Measurements from ENCODE around the gene SULF2.
A peak's percentile ranks its signal among the peaks of the same experiment; 100 is the strongest.

The SULF2 gene

DNA sequence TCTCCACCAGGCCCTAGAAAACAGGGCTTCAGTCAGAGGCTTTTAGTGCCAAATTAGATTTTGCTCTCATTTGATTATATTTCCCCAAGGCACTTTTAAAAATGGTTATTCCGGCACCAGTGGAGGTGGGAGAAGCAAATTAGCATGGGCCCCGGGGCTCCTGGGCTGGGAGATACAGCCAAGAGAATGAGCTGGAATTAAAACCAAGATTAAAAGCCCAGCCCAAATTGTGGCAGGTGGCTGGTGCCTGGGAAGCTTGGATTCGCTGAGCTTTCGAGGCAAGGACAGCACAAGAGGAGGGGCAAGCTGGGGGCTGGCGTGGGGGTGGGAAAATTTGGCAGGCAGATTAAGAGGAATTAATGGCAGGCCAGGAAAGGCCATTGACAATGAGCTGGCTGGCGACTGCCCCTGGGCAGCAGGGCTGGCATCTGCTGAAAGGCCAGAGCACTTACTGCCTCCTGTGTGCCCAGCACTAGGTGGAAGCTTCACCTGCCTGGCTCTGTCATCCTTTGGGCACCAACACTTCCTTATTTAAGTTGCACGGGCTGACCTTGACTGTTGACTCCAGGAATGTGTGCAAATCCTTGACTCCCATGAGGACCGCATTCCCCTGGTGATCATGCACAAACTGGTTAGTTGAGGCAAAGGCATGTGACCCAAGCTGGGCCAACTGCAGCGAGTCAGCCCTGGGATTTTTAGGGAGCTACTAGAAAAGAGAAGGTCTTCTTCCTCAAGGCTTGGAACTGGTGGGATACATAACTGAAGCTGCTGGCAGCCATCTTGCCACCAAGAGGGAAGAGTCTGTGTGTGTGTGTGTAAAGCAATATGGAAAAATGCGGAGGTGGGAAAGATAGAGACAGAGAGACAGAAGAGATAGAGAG, 76.1 kb downstream of the SULF2 start:
- no peak for DNase-seq

DNA sequence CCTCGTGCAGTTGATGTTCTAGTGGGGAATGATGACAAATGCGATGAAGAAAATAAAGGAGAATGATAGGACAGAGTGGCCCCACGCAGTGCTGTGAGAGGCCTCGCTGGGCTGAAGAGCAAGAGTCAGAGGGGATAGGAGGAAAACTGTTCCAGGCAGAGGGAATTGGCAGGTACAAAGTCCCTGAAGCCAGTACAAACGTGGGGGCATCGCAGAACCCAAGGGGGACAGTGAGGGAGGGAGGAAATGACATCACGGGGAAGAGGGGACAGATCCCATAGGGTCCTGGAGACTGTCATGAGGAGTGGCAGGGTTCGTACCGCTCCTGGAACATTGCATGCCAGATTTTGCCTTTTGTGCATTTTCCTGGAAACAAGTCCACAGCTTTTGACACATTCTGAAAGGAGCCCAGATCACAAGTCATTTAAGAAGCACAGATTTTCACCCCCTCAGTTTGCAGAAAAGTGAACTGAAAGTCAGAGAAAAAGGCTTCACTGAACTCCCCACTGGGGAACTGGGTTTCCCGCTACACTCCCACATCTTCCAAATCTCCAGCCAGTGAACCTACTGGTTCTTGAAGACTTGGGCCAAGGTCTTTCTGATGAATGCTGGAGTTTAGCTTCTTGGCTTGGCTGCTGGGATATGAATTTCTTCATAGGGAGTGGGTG, 77.0 kb downstream of the SULF2 start:
- peak; percentile 63 to 80 (median 75) for DNase-seq

DNA sequence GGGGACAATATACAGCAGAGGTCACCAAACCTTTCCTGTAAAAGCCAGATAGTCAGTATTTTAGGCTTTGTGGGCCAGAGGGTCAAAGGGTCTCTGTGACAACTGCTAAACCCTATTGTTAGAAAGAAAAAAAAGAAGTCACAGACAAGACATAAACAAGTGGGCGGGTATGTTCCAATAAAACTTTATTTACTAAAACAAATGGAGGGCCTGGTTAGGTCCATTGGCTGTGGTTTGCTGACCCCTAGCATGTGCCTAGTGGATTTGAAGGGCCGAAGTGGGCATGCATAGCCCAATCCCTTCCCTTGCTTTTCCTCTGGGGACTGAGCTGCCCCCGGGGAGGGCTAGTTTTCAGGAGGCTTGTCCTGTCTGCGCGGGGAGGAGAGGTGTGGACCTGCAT, 78.9 kb downstream of the SULF2 start:
- DNase-seq = no peak

DNA sequence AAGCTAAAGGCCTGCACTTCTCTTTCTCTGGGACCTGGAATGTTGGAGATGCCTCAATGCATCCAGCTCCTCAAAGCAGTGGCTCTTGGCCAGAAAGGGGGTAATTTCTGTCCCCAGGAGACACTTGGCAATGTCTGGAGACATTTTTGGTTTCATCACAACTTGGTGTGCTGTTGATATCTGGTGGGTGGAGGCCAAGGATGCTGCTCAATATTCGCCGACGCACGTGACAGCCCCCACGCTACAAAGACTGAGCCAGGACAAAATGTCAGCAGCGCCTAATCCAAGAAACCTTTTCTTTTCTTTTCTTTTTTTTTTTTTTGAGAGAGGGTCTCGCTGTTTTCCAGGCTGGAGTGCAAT, 79.8 kb downstream of the SULF2 start:
- DNase-seq = no peak

DNA sequence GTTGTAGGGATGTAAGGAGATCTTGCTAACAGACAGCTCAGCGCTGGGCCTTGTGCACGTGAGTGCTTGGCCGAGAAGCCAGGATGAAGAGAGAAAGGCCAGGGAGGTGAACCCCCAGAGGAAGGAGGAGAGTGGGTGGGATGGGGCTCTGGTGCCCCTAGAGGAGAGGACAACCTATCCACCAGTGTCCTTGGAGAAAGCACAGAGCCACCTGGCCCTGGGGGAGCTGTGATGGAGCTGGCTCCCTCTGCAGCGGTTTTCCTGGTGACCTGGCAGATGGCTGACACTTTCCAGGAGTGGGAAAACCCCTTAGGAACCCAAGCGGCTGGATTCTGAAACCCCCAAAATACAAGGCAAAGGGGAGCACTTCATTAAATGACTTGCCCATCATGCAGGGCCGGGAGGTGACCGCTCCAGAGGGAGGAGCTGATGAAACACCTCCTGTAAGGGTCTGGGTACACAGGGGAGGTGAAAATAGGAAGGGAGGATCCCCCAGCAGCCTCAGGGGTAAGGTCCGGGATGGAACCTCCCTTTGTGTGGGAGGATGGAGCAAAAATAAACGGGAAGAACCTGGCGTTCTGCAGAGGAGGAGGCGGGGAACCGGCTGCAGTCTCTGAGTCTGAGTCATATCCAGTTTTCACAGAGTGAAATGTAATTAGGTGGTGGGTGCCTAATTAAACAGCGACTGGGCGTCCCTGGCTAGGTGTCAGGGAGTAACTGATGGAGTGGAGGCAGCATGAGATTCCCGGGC, 80.4 kb downstream of the SULF2 start:
- DNase-seq = peak in 1 of 4 experiments; percentile 20

DNA sequence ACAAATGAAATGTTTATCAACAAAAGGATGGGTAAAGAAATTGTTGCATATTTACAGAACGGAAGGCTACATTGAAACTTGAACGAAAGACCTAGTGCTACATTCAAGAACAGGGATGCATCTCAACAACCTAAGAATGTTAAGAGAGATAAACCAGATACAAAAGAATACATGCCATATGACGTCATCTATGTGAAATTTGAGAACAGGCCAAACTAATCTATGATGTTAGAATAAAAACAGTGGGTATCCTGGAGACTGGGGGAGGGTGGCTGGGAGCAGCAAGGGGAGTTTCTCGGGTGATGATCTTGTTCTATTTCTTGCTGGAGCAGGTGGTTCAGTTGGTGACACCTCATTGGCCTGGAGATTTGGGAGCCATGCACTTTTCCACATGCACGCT, 81.5 kb downstream of the SULF2 start:
- DNase-seq = no peak

DNA sequence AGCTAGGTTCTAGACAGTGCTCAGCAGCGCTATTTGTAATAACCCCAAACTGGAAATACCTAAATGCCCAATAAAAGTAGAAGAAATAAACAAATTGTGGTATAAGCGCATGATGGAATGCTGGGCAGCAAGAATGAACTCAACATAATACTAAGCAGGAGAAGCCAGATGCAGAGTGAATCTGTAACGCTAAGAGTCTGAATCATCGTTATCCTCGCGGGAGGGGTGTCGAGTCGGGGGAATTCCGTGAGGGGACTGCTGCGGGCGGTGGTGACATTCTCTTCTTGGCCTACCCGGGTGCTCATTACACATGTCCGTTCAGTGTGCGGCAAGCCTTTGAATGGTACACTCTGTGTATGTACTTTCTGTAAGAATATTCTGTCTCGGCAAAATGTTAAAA, 83.7 kb downstream of the SULF2 start:
- no peak for DNase-seq

DNA sequence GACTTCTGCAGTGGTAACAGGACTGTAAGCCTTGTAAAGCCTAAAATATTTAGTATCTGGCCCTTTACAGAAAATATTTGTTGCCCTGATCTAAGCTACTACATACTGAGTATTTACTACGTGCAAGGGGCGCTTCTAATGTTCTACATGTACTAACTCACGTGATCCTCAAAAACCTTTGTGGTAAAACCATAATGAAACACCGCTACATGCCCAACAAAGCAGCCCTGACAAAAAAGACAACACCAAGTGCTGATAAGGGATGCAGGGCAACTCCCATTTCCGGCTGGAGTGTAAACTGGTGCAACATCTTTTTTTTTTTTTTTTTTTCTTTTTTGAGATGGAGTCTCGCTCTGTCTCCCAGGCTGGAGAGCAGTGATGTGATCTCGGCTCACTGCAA, 85.0 kb downstream of the SULF2 start:
- no peak for DNase-seq

DNA sequence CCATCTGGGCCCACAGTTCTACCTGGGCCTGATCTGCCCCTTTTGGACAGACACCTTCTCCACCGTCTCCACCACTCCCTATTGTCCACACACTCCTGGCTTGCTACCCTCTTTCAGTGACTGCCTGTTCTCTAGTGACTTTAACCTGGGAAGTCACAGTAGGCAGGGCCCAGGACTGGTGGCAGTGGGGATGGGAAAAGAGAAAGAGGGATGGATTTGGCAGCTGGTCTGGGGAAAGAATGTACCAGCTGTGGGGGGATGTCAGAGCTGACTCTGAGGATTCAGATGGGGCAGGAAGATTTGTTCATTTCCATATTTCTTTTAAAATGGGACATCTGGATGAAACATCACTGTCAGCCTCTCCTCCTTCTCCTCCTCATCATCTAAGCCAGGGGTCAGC, 85.5 kb downstream of the SULF2 start:
- no peak for DNase-seq

DNA sequence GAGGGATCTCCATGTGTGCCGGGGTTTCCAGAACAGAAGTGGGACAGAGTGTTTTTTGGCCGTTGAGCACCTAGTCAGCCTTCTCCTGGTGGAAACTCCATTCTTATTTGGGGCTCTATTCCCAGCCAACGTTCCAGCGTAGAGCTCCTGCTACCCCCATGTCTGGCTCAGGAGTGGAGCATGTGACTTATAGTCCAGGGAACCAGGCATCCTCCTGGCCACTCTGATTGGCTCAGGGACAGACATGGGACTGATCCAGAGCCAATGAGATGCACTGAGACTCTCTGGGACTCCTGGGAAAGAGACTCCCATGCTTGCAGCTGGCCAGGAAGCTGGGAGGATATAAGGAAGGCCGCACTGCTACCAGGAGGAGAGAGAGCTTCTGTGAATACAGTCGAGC, 87.1 kb downstream of the SULF2 start:
- no peak for DNase-seq

DNA sequence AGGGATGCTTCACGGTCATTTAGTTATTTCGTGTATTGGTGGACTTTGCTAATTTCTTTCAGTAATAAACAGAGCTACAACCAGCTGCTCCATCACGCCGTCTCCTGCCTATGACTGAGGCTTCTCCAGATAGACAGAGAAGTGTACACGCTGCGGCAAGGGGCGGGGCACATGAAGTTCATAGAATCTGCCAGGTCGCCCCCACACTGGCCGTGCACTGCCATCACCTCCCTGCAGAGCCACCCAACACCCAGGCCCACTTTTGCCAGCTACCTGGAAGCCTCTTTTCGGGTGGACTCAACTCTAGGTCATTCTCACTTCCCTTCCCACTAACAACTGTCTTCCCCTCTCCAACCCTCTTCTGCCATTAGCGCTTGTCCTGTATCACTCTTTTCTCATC, 88.4 kb downstream of the SULF2 start:
- DNase-seq = no peak

DNA sequence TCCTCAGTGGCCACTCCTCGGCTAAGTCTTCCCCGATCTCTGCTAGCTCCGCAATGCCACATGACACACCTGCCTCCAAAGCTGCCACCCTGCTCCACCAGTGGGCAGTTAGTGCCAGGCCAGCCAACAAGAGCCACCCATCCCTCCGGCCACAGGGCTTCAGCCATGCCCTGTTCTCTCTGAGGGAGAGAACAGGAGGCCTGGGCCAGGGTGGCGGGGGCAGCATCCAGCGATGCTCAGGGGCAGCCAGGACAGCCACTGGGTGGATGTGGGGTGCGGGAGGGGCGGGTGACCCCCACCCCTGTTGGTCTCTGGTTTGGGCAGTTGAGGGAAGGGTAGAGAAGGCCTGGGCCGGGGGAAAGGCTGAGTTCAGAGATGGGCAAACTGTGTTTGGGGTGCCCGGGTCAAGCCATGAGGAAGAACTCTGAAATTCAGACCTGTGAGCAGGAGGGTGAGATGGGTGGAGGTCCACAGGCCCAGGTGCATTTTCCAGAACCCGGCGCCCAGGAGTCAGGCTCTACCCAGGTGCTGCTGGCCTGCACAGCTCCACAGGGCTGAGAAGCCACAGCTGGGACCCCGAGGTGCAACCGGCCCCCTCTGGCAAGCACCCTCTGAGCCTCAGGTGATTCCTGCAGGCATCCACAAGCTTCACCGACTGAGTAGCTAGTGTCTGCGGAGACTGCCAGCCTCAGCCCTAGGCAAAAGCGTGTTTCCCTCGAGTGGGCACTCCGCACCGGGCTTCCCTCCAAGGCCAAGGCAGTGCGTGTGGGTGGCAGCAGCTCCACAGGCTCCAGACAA, 91.1 kb downstream of the SULF2 start:
- DNase-seq = no peak

DNA sequence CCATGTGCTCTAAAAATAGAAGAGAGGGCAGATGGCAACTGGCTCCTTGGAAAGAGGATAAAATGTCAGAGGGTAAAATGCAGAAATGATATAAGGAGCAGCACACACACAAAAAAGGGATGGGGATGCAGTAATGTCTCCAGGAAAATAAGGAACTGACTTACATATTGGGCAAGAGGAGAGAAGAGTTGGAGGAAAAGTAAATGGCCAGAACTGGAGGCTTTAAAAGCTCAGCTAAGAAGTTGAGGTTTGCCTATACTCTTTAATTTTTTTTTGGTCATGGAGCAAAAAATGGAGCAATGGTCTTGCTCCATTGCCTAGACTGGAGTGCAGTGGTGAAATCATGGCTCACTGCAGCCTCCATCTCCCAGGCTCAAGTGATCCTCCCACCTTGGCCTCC, 93.7 kb downstream of the SULF2 start:
- DNase-seq = peak; percentile 25 to 59 (median 44)

DNA sequence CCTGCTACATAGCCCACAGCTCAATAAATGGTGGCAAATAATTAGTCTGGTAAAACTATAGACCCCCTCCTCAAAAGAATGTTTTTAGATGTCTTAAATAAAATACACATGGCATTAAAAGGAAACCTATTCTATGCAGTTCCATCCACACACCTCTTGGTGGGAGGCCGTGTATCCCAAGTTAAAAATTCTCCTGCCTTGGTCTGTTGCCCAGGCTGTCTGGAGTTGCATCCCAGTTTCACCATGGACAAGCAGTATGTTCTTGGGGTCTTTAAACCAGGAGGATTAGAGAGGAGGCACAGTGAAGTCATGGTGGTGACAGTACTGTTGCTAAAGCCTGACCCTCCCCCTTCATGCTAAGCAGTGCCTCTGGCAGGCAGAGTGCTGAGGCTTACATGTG, 95.5 kb downstream of the SULF2 start:
- no peak for DNase-seq

DNA sequence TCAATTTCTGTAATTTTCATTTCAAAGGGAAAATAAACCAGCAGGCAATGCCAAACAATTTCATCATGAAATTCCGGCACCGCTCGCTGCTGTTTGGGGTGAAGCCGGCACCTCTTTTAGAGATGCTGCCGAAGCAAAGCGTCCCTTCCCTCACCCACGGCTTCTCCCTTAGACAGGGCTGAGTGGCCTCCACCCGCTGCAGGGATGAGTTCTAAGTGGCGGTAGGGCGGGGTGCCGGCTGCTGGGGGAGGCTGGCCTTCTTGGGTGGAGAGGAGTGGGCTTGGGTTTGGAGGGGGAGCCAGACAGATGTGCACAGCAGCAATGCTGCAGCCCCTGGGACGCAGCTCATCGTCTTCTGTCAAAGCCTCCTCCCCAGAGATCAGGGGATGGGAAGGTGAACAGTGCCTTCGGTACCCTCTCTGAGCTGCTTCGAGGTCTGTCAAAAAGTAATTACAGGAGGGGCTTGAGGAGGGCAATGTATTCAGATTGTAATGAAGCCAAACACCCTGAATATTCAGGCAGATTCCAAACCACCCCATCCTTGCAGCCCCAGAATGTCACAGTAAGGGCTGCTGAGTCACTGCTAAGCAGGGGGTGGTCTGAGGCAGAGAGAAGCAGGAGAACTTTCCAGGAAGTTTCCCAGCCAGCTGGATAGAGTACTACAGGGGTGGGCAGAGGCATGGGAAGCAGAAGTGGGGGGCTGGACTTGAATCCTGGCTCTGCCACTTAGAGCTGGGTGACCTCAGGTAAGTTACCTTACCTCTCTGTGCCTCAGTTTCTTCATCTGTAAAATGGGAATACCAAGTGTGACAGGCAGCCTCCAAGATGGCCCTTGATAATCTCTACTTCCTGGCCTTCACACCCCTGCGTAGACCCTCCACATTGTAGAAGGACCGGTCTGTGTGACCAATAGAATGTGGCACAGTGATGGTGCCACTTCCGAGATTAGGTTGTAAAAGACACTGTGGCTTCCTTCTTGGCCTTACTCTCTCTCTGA, 96.6 kb downstream of the SULF2 start:
- no peak for DNase-seq

DNA sequence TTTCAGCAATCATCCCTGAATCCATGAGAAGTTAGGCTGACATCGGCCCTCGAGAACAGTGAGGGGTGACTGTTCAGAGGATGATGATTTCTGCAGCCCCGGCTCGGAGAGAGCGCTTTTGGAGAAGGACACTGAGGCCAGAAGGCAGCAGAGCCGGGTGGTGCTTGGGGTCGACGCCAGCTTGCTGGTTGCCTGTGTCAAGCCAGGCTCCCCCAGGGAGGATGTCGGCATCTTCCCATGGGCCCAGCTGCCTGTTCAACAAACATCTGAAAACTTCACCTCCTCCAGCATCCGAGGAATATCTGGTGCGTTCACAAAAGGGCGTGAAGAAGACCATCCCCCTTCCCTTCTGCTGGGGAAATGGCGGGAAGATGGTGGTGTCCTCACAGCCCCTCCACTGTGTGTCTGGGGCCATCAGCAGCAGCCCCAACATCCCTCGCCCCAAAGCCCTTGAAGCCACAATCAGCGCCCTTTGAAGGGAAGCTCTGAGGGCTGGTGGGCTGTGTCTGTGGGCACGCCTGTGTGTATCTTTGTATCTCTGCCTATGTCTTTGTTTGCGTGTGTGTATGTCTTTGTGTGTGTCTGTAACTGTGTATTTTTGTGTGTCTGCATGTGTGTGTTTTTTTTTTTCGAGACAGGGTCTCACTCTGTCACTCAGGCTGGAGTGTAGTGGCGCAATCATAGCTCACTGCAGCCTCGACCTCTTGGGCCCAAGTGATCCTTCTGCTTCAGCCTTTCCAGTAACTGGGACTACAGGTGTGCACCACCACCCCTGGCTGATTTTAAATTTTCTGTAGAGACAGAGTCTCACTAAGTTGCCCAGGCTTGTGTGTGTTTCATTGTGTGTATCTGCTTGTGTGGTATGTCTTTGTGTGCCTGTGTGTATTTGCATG, 97.9 kb downstream of the SULF2 start:
- no peak for DNase-seq

DNA sequence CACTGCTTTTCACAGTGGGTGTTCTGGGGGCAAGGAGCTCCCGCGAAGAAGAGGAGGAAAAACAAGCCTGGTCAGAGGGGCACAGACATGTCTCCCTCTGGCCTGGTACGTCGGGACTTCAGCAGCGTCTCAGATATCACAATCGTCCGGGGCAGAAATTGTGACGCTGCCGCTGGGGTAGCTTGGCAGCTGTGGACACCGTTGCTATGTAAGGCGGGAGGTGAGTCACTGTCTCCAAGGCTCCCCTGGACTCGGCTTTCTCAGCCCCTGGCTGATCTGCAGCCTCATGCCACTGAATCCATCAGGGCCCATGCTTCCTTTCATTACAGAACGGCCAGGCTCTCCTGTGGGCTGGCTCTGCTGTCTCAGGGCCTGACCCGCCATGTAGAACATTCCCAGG, 98.7 kb downstream of the SULF2 start:
- no peak for DNase-seq

DNA sequence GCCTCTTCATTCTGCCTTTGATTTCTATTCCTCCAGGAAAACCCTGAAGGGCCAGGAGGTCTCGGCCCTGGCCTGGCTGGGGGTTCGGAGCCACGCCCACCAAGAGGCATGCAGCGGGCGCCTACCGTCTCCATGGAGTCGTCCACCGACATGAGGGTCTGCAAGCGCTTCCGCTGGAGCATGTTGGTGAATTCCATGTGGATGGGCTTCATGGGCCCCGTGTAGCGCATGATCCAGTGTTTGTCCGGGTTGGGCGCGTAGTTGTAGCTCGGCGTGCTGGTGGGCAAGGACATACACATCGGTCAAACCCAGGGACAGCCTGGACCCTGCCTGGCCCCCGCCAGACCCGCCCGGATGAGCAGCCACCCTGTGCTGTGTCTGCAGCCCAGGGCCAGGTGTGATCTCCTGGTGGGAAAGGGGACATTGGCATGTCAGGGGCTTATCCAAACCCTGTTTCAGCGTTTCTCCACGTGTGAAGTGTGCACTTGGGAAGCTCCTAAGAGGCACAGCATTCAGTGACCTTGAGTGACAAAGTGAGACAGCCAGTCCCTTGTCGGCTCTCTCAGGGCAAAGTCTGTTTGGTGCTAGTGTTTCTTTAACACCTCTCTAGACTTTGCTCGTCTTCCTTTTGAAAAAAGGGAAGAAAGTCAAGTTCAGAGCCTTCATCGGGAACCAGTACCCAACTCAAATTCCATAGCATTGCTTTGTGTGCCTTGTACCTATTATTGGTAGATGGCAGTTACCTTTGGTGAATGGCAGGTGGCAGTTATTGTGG, 100.8 kb downstream of the SULF2 start:
- no peak for DNase-seq

DNA sequence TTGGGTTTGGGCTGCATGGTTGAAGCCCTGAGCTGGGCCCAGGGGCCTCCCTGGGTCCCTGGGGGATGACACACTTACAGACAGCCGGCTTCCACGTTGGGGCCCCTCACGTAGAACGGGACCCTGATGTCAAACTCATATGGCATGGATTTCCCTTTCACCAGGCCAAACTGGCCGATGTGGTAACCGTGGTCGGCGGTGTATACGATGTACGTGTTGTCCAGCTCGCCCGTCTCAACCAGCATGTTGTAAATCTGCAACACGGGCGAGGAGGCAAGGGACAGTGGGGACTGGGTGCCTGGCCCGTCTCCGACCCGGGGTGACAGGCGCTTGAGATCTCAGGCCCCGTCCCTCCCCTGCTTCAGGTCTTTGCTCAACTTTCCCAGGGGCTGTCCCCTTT, 102.4 kb downstream of the SULF2 start:
- no peak for DNase-seq

All from suppressor macrophage (primary cell).